Measurements from ENCODE around the gene ENPP7.

GRCh38 chr17:79788455-79788854, 57.7 kb downstream of the ENPP7 start:
- no peak for TF ChIP-seq CTCF (optimal IDR thresholded peaks at IDR 0.05 in 1 of 3, IDR thresholded peaks at IDR 0.05 in 1 of 3, conservative IDR thresholded peaks at IDR 0.05 in 1 of 3; ENCODE audit: extremely low read depth in 1 of 3, insufficient read depth in 2 of 3, low read length in 3 of 3)
- TF ChIP-seq EZH2 (IDR thresholded peaks at IDR 0.05; ENCODE audit: low read length) = no peak
